Astrocyte (in vitro differentiated cells and primary cell): ENCODE data around the gene OPA3. TPM values are rescaled to one million over a fixed set of nuclear protein-coding genes. Genes with fewer than 3 reads are reported as not detected.
A peak's percentile ranks its signal among the peaks of the same experiment; 100 is the strongest.

Experiments
- DNase-seq: peaks from one replicate; pipeline ENCODE4 v3.0.0-alpha.2; 2010; ENCODE audit warnings: low read depth
- FAIRE-seq: peaks from 2 replicates; lab custom pipeline; 2011; peaks lifted over from hg19 to GRCh38; lab: Jason Lieb, UNC
- H2AFZ ChIP-seq: 2 replicates; pipeline ENCODE4 v1.6.0; 2012; ENCODE audit warnings: low read depth, low read length, inconsistent platforms
- H3K27ac ChIP-seq: 2 replicates; pipeline ENCODE4 v1.5.1; 2011; ENCODE audit warnings: low read depth, low read length, inconsistent platforms
- H3K27me3 ChIP-seq: 2 replicates; pipeline ENCODE4 v1.6.0; 2011; ENCODE audit warnings: low read length, inconsistent platforms; ENCODE audit not compliant: insufficient read depth
- H3K36me3 ChIP-seq: 2 replicates; pipeline ENCODE4 v1.5.1; 2011; ENCODE audit warnings: low read length, inconsistent platforms; ENCODE audit not compliant: insufficient read depth
- H3K4me1 ChIP-seq: 2 replicates; pipeline ENCODE4 v1.5.1; 2011; ENCODE audit warnings: low read length, inconsistent platforms; ENCODE audit not compliant: insufficient read depth
- H3K4me2 ChIP-seq: 2 replicates; pipeline ENCODE4 v1.6.0; 2012; ENCODE audit warnings: low read length, inconsistent platforms
- H3K4me3 ChIP-seq: 2 replicates; pipeline ENCODE4 v1.5.1; 2011; ENCODE audit warnings: low read depth, mild to moderate bottlenecking, low read length, inconsistent platforms; ENCODE audit not compliant: insufficient read depth
- H3K79me2 ChIP-seq: 2 replicates; pipeline ENCODE4 v1.6.0; 2012; ENCODE audit warnings: mild to moderate bottlenecking, low read length, inconsistent platforms; ENCODE audit not compliant: insufficient read depth
- H3K9ac ChIP-seq: 2 replicates; pipeline ENCODE4 v1.6.0; 2012; ENCODE audit warnings: mild to moderate bottlenecking, low read length, inconsistent platforms
- H3K9me3 ChIP-seq: 2 replicates; pipeline ENCODE4 v1.5.1; 2012; ENCODE audit warnings: low read depth, mild to moderate bottlenecking, low read length, inconsistent platforms; ENCODE audit not compliant: insufficient read depth
- H4K20me1 ChIP-seq: 2 replicates; pipeline ENCODE4 v1.6.0; 2012; ENCODE audit warnings: low read length, inconsistent platforms; ENCODE audit not compliant: insufficient read depth
- H3K27ac Mint-ChIP-seq: one replicate; pipeline ENCODE4 v1.8.0; 2021; ENCODE audit warnings: mild to moderate bottlenecking, mixed read lengths; ENCODE audit not compliant: unreplicated experiment
- H3K27me3 Mint-ChIP-seq: one replicate; pipeline ENCODE4 v1.8.0; 2021; ENCODE audit warnings: low read depth, mixed read lengths; ENCODE audit not compliant: unreplicated experiment
- H3K36me3 Mint-ChIP-seq: one replicate; pipeline ENCODE4 v1.8.0; 2021; ENCODE audit warnings: low read depth, mixed read lengths; ENCODE audit not compliant: unreplicated experiment
- H3K4me1 Mint-ChIP-seq: one replicate; pipeline ENCODE4 v1.8.0; 2021; ENCODE audit warnings: low read depth, mixed read lengths; ENCODE audit not compliant: unreplicated experiment
- H3K4me3 Mint-ChIP-seq: one replicate; pipeline ENCODE4 v1.8.0; 2021; ENCODE audit warnings: mild to moderate bottlenecking, moderate library complexity, mixed read lengths; ENCODE audit not compliant: unreplicated experiment
- H3K9me3 Mint-ChIP-seq: one replicate; pipeline ENCODE4 v1.8.0; 2021; ENCODE audit warnings: mild to moderate bottlenecking, mixed read lengths; ENCODE audit not compliant: unreplicated experiment
- EZH2 ChIP-seq: IDR thresholded peaks from 2 replicates; pipeline ENCODE4 v1.6.1; 2012; ENCODE audit warnings: mild to moderate bottlenecking, low read length, inconsistent platforms; ENCODE audit not compliant: insufficient read depth
- total RNA-seq: library from RNA; stranded (reverse); gene quantifications from 2 replicates; pipeline ENCODE4 v1.2.1, GENCODE V29; 2021
- TF ChIP-seq, protein P1 (sequence below): IDR thresholded peaks from 2 replicates; pipeline ENCODE4 v1.5.1; 2011; ENCODE audit warnings: low read depth, mild to moderate bottlenecking, inconsistent platforms, low read length, moderate library complexity; ENCODE audit not compliant: insufficient read depth

The OPA3 gene
- total RNA-seq, 1 donor from 2014 or later: 12.8 TPM

DNA sequence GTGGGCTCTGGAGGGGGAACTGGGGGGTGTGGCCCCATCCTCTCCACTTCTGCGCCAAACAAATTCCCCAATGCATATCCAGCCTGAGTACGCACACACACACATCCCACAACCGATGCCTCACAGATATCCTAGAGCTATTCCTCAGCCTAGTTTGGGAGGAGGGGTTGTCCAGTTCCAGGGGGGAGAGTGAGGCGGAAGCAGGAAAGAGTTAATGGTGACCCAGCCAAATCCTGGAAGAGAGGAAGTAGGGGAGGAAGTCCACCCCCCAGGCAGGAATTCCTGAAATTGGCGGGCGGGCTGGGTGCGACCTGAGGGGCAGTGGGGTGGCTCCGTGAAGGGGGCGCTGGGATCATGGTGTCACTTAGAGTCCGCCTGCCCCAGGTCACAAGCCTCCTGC, 16.5 kb upstream of the OPA3 start:
- FAIRE-seq: no peak
- H3K27me3 ChIP-seq: peaks cover 48% of the 10 kb centered on the region
- Mint-ChIP-seq H3K4me3 (no peak overlapping the region), H3K27ac (no peak overlapping the region), H3K4me1 (peaks cover 5% of the 10 kb centered on the region), H3K27me3 (peaks cover 38% of the 10 kb centered on the region), H3K36me3 (no peaks in the 10 kb centered on the region), H3K9me3 (no peaks in the 10 kb centered on the region)
- no peak overlapping the region for H3K4me3 ChIP-seq
- no peaks in the 10 kb centered on the region for H3K79me2 ChIP-seq
- no peak overlapping the region for H3K9ac ChIP-seq
- peak overlapping the region; percentile 25 for H3K4me2 ChIP-seq
- TF ChIP-seq, protein P1, sequence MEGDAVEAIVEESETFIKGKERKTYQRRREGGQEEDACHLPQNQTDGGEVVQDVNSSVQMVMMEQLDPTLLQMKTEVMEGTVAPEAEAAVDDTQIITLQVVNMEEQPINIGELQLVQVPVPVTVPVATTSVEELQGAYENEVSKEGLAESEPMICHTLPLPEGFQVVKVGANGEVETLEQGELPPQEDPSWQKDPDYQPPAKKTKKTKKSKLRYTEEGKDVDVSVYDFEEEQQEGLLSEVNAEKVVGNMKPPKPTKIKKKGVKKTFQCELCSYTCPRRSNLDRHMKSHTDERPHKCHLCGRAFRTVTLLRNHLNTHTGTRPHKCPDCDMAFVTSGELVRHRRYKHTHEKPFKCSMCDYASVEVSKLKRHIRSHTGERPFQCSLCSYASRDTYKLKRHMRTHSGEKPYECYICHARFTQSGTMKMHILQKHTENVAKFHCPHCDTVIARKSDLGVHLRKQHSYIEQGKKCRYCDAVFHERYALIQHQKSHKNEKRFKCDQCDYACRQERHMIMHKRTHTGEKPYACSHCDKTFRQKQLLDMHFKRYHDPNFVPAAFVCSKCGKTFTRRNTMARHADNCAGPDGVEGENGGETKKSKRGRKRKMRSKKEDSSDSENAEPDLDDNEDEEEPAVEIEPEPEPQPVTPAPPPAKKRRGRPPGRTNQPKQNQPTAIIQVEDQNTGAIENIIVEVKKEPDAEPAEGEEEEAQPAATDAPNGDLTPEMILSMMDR: no peak
- TF ChIP-seq EZH2: peak; percentile 20
- H2AFZ ChIP-seq: no peak overlapping the region
- H3K4me1 ChIP-seq: peaks cover 2% of the 10 kb centered on the region
- H3K36me3 ChIP-seq: no peaks in the 10 kb centered on the region
- no peak for DNase-seq
- no peak overlapping the region for H3K27ac ChIP-seq
- no peaks in the 10 kb centered on the region for H3K9me3 ChIP-seq
- peaks cover 5% of the 10 kb centered on the region for H4K20me1 ChIP-seq

GRCh38 chr19:45600340-45600885, 15.8 kb upstream of the OPA3 start:
- no peak overlapping the region for H3K4me3 ChIP-seq
- H3K27ac ChIP-seq: no peak overlapping the region
- H3K9me3 ChIP-seq: no peaks in the 10 kb centered on the region
- Mint-ChIP-seq H3K36me3 (no peaks in the 10 kb centered on the region), H3K27me3 (peaks cover 41% of the 10 kb centered on the region), H3K27ac (no peak overlapping the region), H3K4me1 (peaks cover 5% of the 10 kb centered on the region), H3K9me3 (no peaks in the 10 kb centered on the region), H3K4me3 (no peak overlapping the region)
- no peak overlapping the region for H3K4me2 ChIP-seq
- H3K79me2 ChIP-seq: no peaks in the 10 kb centered on the region
- H3K4me1 ChIP-seq: peaks cover 2% of the 10 kb centered on the region
- H3K27me3 ChIP-seq: peaks cover 48% of the 10 kb centered on the region
- TF ChIP-seq, protein P1: no peak
- TF ChIP-seq EZH2: no peak
- no peak overlapping the region for H2AFZ ChIP-seq
- FAIRE-seq (no peak), DNase-seq (no peak)
- H3K9ac ChIP-seq: no peak overlapping the region
- H4K20me1 ChIP-seq: peaks cover 5% of the 10 kb centered on the region
- no peaks in the 10 kb centered on the region for H3K36me3 ChIP-seq

- Mint-ChIP-seq H3K36me3 (no peaks in the 10 kb centered on the region), H3K27ac (no peak overlapping the region), H3K4me3 (no peak overlapping the region), H3K9me3 (no peaks in the 10 kb centered on the region), H3K4me1 (peaks cover 5% of the 10 kb centered on the region), H3K27me3 (peaks cover 41% of the 10 kb centered on the region)
- Histone ChIP-seq H3K4me3 (no peak overlapping the region), H3K27me3 (peaks cover 48% of the 10 kb centered on the region), H3K79me2 (no peaks in the 10 kb centered on the region), H4K20me1 (peaks cover 5% of the 10 kb centered on the region), H3K36me3 (no peaks in the 10 kb centered on the region), H2AFZ (no peak overlapping the region), H3K9me3 (no peaks in the 10 kb centered on the region), H3K4me2 (no peak overlapping the region), H3K4me1 (peaks cover 2% of the 10 kb centered on the region), H3K27ac (no peak overlapping the region), H3K9ac (no peak overlapping the region)
- DNase-seq (no peak), FAIRE-seq (no peak)
- TF ChIP-seq, protein P1: no peak
- no peak for TF ChIP-seq EZH2
Observed at GRCh38 chr19:45599286-45599685, 14.7 kb upstream of the OPA3 start.
